Measurements from ENCODE around the gene RAD50. TPM values are rescaled to one million over a fixed set of nuclear protein-coding genes. Genes with fewer than 3 reads are reported as not detected.
"Not testable (repeated sequence)": the region's sequence is repeated elsewhere in the genome, so short reads cannot be mapped to it uniquely, and the experiment has no call there.

Gene RAD50
- total RNA-seq, 1 donor from 2014 or later = 48.2 TPM

DNA sequence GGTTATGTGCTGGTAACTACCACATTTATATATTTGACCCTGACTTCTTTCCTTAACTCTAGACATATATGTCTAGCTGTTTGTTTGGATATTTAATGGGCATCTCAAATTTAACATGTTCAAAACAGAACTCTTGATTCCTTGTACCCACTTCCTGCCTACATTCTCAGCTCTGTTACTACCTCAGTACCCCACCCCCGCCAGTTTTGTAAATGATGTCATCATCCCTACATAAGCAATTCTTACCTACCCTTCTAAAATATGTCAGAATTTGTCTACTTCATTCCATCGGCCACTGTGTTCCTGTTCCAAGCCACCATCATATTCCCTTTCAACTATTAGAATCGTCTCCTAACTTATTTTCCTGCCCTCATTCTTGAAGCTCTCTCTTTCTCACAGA, 4.8 kb downstream of the RAD50 start:
- TF ChIP-seq EZH2phosphoT487 (IDR thresholded peaks at IDR 0.05) (no peak), EZH2 (IDR thresholded peaks at IDR 0.05) (no peak)
- TF ChIP-seq, protein P1, sequence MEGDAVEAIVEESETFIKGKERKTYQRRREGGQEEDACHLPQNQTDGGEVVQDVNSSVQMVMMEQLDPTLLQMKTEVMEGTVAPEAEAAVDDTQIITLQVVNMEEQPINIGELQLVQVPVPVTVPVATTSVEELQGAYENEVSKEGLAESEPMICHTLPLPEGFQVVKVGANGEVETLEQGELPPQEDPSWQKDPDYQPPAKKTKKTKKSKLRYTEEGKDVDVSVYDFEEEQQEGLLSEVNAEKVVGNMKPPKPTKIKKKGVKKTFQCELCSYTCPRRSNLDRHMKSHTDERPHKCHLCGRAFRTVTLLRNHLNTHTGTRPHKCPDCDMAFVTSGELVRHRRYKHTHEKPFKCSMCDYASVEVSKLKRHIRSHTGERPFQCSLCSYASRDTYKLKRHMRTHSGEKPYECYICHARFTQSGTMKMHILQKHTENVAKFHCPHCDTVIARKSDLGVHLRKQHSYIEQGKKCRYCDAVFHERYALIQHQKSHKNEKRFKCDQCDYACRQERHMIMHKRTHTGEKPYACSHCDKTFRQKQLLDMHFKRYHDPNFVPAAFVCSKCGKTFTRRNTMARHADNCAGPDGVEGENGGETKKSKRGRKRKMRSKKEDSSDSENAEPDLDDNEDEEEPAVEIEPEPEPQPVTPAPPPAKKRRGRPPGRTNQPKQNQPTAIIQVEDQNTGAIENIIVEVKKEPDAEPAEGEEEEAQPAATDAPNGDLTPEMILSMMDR (IDR thresholded peaks at IDR 0.05) = no peak
- Mint-ChIP-seq H3K27me3 (ENCODE audit: insufficient read depth, low read depth) (no peaks in the 10 kb centered on the region), H3K36me3 (no peaks in the 10 kb centered on the region), H3K27ac (no peak overlapping the region), H3K4me3 (no peak overlapping the region), H3K9me3 (no peaks in the 10 kb centered on the region), H3K4me1 (peaks cover 18% of the 10 kb centered on the region)
- H4K20me1 ChIP-seq (ENCODE audit: low read depth) = no peaks in the 10 kb centered on the region
- H2AFZ ChIP-seq (replicated peaks) = no peak overlapping the region
- no peak overlapping the region for H3K9ac ChIP-seq
- no peak overlapping the region for H3K27ac ChIP-seq
- H3F3A ChIP-seq (ENCODE audit: low read depth) = peaks cover 17% of the 10 kb centered on the region
- H3K9me3 ChIP-seq (ENCODE audit: low read depth) = no peaks in the 10 kb centered on the region
- H3K79me2 ChIP-seq (ENCODE audit: low read depth) = peaks cover 49% of the 10 kb centered on the region
- H3K4me2 ChIP-seq = no peak overlapping the region
- no peaks in the 10 kb centered on the region for H3K27me3 ChIP-seq
- H3K36me3 ChIP-seq = peaks cover 7% of the 10 kb centered on the region
- no peak for DNase-seq (ENCODE audit: low spot score)
- H3K4me1 ChIP-seq = peaks cover 8% of the 10 kb centered on the region
- no peak overlapping the region for H3K4me3 ChIP-seq

DNA sequence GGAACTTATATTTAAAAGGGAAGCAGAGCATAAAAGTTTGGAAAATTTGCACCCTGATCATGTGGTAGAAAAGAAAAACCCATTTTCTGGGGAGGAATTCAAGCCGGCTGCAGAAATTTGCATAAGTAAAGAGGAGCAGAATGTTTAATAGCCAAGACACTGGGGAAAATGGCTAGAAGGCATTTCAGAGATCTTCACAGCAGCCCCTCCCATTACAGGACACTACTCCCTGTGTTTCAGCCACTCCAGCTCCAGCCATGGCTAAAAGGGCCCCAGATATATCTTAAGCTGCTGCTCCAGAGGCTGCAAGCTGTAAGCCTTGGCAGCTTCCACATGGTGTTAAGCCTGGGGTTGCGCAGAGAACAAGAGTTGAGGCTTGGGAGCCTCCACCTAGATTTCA, 7.8 kb downstream of the RAD50 start:
- not testable (repeated sequence) for H3K27ac ChIP-seq; H3K4me2 ChIP-seq; H3K9me3 ChIP-seq (ENCODE audit: low read depth); H3K27me3 ChIP-seq; H3K9me3 Mint-ChIP-seq; H3K4me1 ChIP-seq; H3K9ac ChIP-seq; H3K4me3 Mint-ChIP-seq; H3K27ac Mint-ChIP-seq; DNase-seq (ENCODE audit: low spot score); H3K27me3 Mint-ChIP-seq (ENCODE audit: insufficient read depth, low read depth); H3K4me3 ChIP-seq; H2AFZ ChIP-seq (replicated peaks); H3K4me1 Mint-ChIP-seq; H4K20me1 ChIP-seq (ENCODE audit: low read depth); H3K36me3 ChIP-seq; H3K36me3 Mint-ChIP-seq; H3F3A ChIP-seq (ENCODE audit: low read depth)
- peaks cover 26% of the 10 kb centered on the region for H3K79me2 ChIP-seq (ENCODE audit: low read depth)

DNA sequence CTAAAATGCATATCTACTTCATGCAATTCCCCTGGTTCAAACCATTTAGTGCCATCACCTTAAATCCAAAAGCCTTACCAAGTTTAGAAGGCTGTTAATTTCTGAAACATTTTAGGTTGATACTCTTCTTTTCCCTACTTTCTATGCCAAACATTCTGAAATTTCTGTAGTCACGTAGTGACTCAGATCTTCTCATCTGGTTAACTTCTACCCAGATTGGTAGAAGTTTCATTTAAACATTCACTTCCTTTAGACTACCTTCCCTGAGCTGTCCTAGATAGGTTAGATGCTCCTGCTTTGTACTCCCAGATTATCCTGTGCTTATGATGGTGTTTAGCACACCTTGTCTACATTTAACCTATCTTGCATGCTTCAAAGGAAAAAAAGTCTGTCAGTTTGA, 9.9 kb downstream of the RAD50 start:
- H3K9me3 Mint-ChIP-seq = no peaks in the 10 kb centered on the region
- no peak overlapping the region for H3K4me3 Mint-ChIP-seq
- H3K27me3 Mint-ChIP-seq (ENCODE audit: insufficient read depth, low read depth) = no peaks in the 10 kb centered on the region
- H4K20me1 ChIP-seq (ENCODE audit: low read depth) = peaks cover 2% of the 10 kb centered on the region
- H3K4me1 ChIP-seq = no peaks in the 10 kb centered on the region
- no peak overlapping the region for H3K4me3 ChIP-seq
- no peaks in the 10 kb centered on the region for H3K36me3 ChIP-seq
- TF ChIP-seq, protein P1 (IDR thresholded peaks at IDR 0.05) = no peak
- TF ChIP-seq EZH2phosphoT487 (IDR thresholded peaks at IDR 0.05) (no peak), EZH2 (IDR thresholded peaks at IDR 0.05) (no peak)
- H3K27ac ChIP-seq = no peak overlapping the region
- H3K27me3 ChIP-seq = no peaks in the 10 kb centered on the region
- H3F3A ChIP-seq (ENCODE audit: low read depth) = no peaks in the 10 kb centered on the region
- H2AFZ ChIP-seq (replicated peaks) = no peak overlapping the region
- no peaks in the 10 kb centered on the region for H3K4me1 Mint-ChIP-seq
- no peaks in the 10 kb centered on the region for H3K9me3 ChIP-seq (ENCODE audit: low read depth)
- peaks cover 16% of the 10 kb centered on the region for H3K79me2 ChIP-seq (ENCODE audit: low read depth)
- H3K36me3 Mint-ChIP-seq = peaks cover 2% of the 10 kb centered on the region
- no peak overlapping the region for H3K27ac Mint-ChIP-seq
- DNase-seq (ENCODE audit: low spot score) = no peak
- no peak overlapping the region for H3K4me2 ChIP-seq
- H3K9ac ChIP-seq = no peak overlapping the region

DNA sequence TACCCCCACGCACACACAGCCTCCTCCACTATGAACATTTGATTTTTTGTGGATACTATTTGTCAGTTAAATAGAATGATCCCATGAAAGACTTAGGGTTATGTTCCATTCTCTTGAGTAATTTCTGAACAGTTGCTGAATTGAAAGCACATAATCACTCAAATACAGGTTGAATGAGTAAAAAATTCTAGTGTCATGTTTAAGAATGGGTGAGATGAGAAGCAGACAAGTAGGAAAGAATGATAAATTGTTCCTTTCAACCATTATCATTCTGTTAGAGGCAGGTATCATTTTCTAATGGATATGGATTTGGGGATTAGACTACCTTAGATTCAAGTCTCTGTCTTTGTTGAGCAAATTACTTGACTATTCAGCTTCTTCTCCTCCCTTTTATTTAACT, 19.3 kb downstream of the RAD50 start:
- H3K27ac ChIP-seq = no peak overlapping the region
- H3K4me2 ChIP-seq = no peak overlapping the region
- Mint-ChIP-seq H3K36me3 (peaks cover 19% of the 10 kb centered on the region), H3K4me1 (no peaks in the 10 kb centered on the region), H3K9me3 (no peaks in the 10 kb centered on the region), H3K27ac (no peak overlapping the region), H3K27me3 (ENCODE audit: insufficient read depth, low read depth) (no peaks in the 10 kb centered on the region), H3K4me3 (no peak overlapping the region)
- no peak for DNase-seq (ENCODE audit: low spot score)
- H3K36me3 ChIP-seq = peaks cover 21% of the 10 kb centered on the region
- no peak overlapping the region for H3K9ac ChIP-seq
- H4K20me1 ChIP-seq (ENCODE audit: low read depth) = peaks cover 2% of the 10 kb centered on the region
- H3K27me3 ChIP-seq = no peaks in the 10 kb centered on the region
- peaks cover 7% of the 10 kb centered on the region for H3K79me2 ChIP-seq (ENCODE audit: low read depth)
- no peaks in the 10 kb centered on the region for H3K9me3 ChIP-seq (ENCODE audit: low read depth)
- H3K4me1 ChIP-seq = no peaks in the 10 kb centered on the region
- no peaks in the 10 kb centered on the region for H3F3A ChIP-seq (ENCODE audit: low read depth)
- TF ChIP-seq, protein P1 (IDR thresholded peaks at IDR 0.05) = no peak
- TF ChIP-seq EZH2phosphoT487 (IDR thresholded peaks at IDR 0.05) = no peak
- H2AFZ ChIP-seq (replicated peaks) = no peak overlapping the region
- no peak overlapping the region for H3K4me3 ChIP-seq

DNA sequence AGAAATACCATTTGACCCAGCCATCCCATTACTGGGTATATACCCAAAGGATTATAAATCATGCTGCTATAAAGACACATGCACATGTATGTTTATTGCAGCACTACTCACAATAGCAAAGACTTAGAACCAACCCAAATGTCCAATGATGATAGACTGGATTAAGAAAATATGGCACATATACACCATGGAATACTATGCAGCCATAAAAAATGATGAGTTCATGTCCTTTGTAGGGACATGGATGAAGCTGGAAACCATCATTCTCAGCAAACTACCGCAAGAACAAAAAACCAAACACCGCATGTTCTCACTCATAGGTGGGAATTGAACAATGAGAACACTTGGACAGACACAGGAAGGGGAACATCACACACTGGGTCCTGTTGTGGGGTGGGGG, 27.8 kb downstream of the RAD50 start:
- not testable (repeated sequence) for H4K20me1 ChIP-seq (ENCODE audit: low read depth); H3K27me3 Mint-ChIP-seq (ENCODE audit: insufficient read depth, low read depth); H3K4me3 Mint-ChIP-seq; H3K9me3 ChIP-seq (ENCODE audit: low read depth); H3K36me3 Mint-ChIP-seq; H3K4me1 Mint-ChIP-seq; H2AFZ ChIP-seq (replicated peaks); H3K9me3 Mint-ChIP-seq; H3K36me3 ChIP-seq; DNase-seq (ENCODE audit: low spot score); H3K27ac Mint-ChIP-seq; H3K9ac ChIP-seq; H3K79me2 ChIP-seq (ENCODE audit: low read depth); H3K27ac ChIP-seq; H3K4me1 ChIP-seq; H3K27me3 ChIP-seq; H3K4me2 ChIP-seq; H3K4me3 ChIP-seq; H3F3A ChIP-seq (ENCODE audit: low read depth)
